Measurements from ENCODE around the gene PTPRM. TPM values are rescaled to one million over a fixed set of nuclear protein-coding genes. Genes with fewer than 3 reads are reported as not detected.

Gene PTPRM
- polyA plus RNA-seq, 1 donor (not counting 4 experiments of a cell fraction or from before 2014, with no cell fraction given) = 54.5 TPM

GRCh38 chr18:8069708-8070107 lies 502.6 kb downstream of the PTPRM start:
- no peak for FAIRE-seq
- H3K4me1 ChIP-seq (ENCODE audit: control insufficient read depth, extremely low read depth, insufficient read depth, low read length) = no peaks in the 10 kb centered on the region
- H3K9ac ChIP-seq (ENCODE audit: control insufficient read depth, extremely low read depth, insufficient read depth, low read length) = no peak overlapping the region
- H2AFZ ChIP-seq (ENCODE audit: control insufficient read depth, low read length) = no peak overlapping the region
- TF ChIP-seq EZH2 (IDR thresholded peaks at IDR 0.05; ENCODE audit: low read length) (no peak), CTCF (optimal IDR thresholded peaks at IDR 0.05 in 1 of 3, IDR thresholded peaks at IDR 0.05 in 1 of 3, conservative IDR thresholded peaks at IDR 0.05 in 1 of 3; ENCODE audit: extremely low read depth in 1 of 3, insufficient read depth in 2 of 3, low read length in 3 of 3) (no peak)
- no peak overlapping the region for H3K27ac ChIP-seq (ENCODE audit: control insufficient read depth, insufficient read depth, low read length)
- no peak overlapping the region for H3K4me2 ChIP-seq (ENCODE audit: control insufficient read depth, extremely low read depth, insufficient read depth, low read depth, low read length)
- dilution Hi-C loops (cut with MboI; ENCODE audit: extremely low pct_ligation_motif_present, low sequenced_read_pairs) = no loop called here
- no peaks in the 10 kb centered on the region for H3K79me2 ChIP-seq (ENCODE audit: control insufficient read depth, insufficient read depth, low read length)
- no peaks in the 10 kb centered on the region for H3K36me3 ChIP-seq (ENCODE audit: control insufficient read depth in 2 of 2, extremely low read depth in 1 of 2, insufficient read depth in 2 of 2, low read length in 2 of 2)
- H3K4me3 ChIP-seq (ENCODE audit: control insufficient read depth in 2 of 3, extremely low read depth in 1 of 3, insufficient read depth in 2 of 3, low read depth in 1 of 3, low read length in 3 of 3) = no peak overlapping the region
- no peak for DNase-seq (ENCODE audit: low read depth, low spot score)
- no peaks in the 10 kb centered on the region for H3K27me3 ChIP-seq (ENCODE audit: control insufficient read depth, extremely low read depth, insufficient read depth, low read length)
- no peaks in the 10 kb centered on the region for H3K9me1 ChIP-seq (ENCODE audit: control insufficient read depth, extremely low read depth, insufficient read depth, low read length)
- no peaks in the 10 kb centered on the region for H3K9me3 ChIP-seq (ENCODE audit: control insufficient read depth, low read depth, low read length)
- H4K20me1 ChIP-seq (ENCODE audit: control insufficient read depth, extremely low read depth, insufficient read depth, low read length) = no peaks in the 10 kb centered on the region

GRCh38 chr18:8073167-8073566 lies 506.1 kb downstream of the PTPRM start:
- H3K27me3 ChIP-seq (ENCODE audit: control insufficient read depth, extremely low read depth, insufficient read depth, low read length) = no peaks in the 10 kb centered on the region
- no peaks in the 10 kb centered on the region for H3K9me3 ChIP-seq (ENCODE audit: control insufficient read depth, low read depth, low read length)
- no peak overlapping the region for H3K4me2 ChIP-seq (ENCODE audit: control insufficient read depth, extremely low read depth, insufficient read depth, low read depth, low read length)
- H3K4me3 ChIP-seq (ENCODE audit: control insufficient read depth in 2 of 3, extremely low read depth in 1 of 3, insufficient read depth in 2 of 3, low read depth in 1 of 3, low read length in 3 of 3) = no peak overlapping the region
- dilution Hi-C loops (cut with MboI; ENCODE audit: extremely low pct_ligation_motif_present, low sequenced_read_pairs) = no loop called here
- TF ChIP-seq EZH2 (IDR thresholded peaks at IDR 0.05; ENCODE audit: low read length) (no peak), CTCF (optimal IDR thresholded peaks at IDR 0.05 in 1 of 3, IDR thresholded peaks at IDR 0.05 in 1 of 3, conservative IDR thresholded peaks at IDR 0.05 in 1 of 3; ENCODE audit: extremely low read depth in 1 of 3, insufficient read depth in 2 of 3, low read length in 3 of 3) (no peak)
- H3K9me1 ChIP-seq (ENCODE audit: control insufficient read depth, extremely low read depth, insufficient read depth, low read length) = no peaks in the 10 kb centered on the region
- FAIRE-seq = no peak
- no peak overlapping the region for H2AFZ ChIP-seq (ENCODE audit: control insufficient read depth, low read length)
- H3K9ac ChIP-seq (ENCODE audit: control insufficient read depth, extremely low read depth, insufficient read depth, low read length) = no peak overlapping the region
- no peaks in the 10 kb centered on the region for H3K4me1 ChIP-seq (ENCODE audit: control insufficient read depth, extremely low read depth, insufficient read depth, low read length)
- no peak for DNase-seq (ENCODE audit: low read depth, low spot score)
- H3K79me2 ChIP-seq (ENCODE audit: control insufficient read depth, insufficient read depth, low read length) = no peaks in the 10 kb centered on the region
- no peaks in the 10 kb centered on the region for H4K20me1 ChIP-seq (ENCODE audit: control insufficient read depth, extremely low read depth, insufficient read depth, low read length)
- H3K27ac ChIP-seq (ENCODE audit: control insufficient read depth, insufficient read depth, low read length) = no peak overlapping the region
- no peaks in the 10 kb centered on the region for H3K36me3 ChIP-seq (ENCODE audit: control insufficient read depth in 2 of 2, extremely low read depth in 1 of 2, insufficient read depth in 2 of 2, low read length in 2 of 2)
